ACHN (cell line): ENCODE measurements around the gene KCNJ10.
"Not testable (repeated sequence)": the region's sequence is repeated elsewhere in the genome, so short reads cannot be mapped to it uniquely, and the experiment has no call there.

ENCODE experiments used
- DNase-seq: peaks from one replicate; pipeline ENCODE4 v3.0.0-alpha.2; 2015
- in situ Hi-C: cut with HindIII; loops from 2 replicates; pipeline ENCODE4 v1.10.0; 2017; ENCODE audit warnings: low sequenced_read_pairs, low pct_ligation_motif_present, low pct_unique_long_range_greater_than_20kb

KCNJ10 gene

DNA sequence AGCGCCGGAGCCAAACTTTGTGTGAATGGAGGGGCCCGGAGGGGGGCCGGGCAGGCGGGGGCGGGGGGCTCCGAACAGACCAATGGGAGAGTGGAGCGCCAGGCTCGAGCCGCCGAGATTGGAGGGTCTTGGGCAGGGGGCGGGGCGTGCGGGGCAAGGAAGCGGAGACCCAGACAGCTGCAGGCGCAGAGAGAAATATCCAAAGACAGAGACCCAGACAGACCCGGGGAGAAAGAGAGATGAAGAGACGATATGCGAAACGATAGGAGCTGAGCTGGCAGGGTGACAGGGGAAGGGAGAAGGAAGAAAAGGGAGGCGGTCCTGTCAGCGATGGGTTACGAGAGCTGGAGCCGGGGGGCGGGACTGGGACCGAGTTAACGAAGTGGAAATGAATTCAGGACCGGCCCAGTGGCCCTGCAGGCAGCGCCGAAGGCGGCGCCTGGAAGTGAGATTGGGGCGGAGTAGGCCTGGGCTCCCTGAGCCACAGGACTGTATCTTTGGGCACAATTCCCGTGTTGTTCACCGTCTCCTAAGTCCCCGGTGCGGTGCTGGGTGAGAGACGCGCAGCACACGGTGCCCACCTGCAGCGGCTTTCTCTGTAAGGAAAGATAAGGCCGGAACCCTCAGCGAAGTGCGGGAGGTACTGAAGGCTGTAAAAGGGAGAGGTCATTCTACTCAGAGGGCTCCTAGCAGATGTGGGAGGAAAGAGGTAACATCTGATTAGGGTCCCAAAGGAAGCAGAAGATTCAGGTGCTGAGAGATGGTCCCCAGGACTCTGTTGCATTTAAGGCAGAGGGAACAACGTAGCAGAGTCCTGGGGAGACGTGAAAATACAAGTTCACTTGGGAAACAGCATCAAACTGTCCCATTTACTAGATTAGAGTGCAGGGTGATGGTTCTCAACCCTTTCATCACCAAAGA, 543 bp upstream of the KCNJ10 start:
- DNase-seq = peak; percentile 72
- in situ Hi-C loops = no loop called here

DNA sequence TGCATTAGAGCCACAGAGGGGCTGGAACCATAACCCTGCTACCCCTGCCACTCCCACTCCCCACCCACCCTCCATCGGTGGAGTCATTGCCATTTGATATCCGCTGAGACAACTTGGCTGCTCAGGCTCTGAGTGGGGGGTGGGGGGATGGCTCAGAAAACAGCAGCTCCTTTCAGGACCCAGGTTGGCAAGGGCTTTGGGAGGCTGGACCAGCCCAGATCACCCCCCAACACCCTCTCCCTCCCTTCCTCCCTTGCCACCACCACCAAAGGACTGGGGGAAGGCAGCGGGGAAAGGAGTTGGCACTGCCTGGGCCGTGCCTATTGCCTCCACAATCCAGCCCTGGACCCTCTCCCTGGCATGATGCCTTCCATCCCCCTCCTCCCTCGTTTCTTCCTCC, 1.7 kb downstream of the KCNJ10 start:
- in situ Hi-C loops = no loop called here
- DNase-seq = no peak

- in situ Hi-C loops = no loop called here
- DNase-seq = no peak
These were observed 2.9 kb downstream of the KCNJ10 start for GRCh38 chr1:160066829-160067745.

- in situ Hi-C loops = no loop called here
- no peak for DNase-seq
These were observed 5.2 kb downstream of the KCNJ10 start for GRCh38 chr1:160064746-160065145.

GRCh38 chr1:160064164-160064563, 5.8 kb downstream of the KCNJ10 start:
- in situ Hi-C loops = no loop called here
- DNase-seq = no peak

DNA sequence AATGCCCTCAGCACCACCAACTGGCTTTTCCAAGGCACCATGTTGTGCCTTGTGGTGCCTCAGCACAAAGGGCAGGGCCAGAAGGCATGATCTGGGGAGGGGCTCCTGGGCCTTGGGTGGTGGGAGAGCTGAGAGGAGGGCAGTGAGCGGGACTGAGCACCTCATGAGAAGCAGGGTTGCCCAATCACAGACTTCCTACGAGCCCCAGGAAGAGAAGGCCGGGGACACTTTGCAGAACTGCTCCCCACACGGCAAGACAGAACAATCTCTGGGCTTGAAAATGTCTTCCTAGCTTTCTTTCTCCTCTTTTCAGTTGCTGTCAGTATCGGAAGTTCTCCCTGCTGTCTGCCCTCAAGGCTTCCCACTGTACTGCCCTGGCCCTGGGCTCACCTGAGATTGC, 6.8 kb downstream of the KCNJ10 start:
- DNase-seq = no peak
- in situ Hi-C loops = no loop called here

GRCh38 chr1:160062230-160062532, 7.8 kb downstream of the KCNJ10 start:
- in situ Hi-C loops = no loop called here
- DNase-seq = no peak

GRCh38 chr1:160061369-160062229, 8.4 kb downstream of the KCNJ10 start:
- in situ Hi-C loops = no loop called here
- DNase-seq = no peak

GRCh38 chr1:160058087-160058486, 11.9 kb downstream of the KCNJ10 start:
- peak; percentile 41 for DNase-seq

DNA sequence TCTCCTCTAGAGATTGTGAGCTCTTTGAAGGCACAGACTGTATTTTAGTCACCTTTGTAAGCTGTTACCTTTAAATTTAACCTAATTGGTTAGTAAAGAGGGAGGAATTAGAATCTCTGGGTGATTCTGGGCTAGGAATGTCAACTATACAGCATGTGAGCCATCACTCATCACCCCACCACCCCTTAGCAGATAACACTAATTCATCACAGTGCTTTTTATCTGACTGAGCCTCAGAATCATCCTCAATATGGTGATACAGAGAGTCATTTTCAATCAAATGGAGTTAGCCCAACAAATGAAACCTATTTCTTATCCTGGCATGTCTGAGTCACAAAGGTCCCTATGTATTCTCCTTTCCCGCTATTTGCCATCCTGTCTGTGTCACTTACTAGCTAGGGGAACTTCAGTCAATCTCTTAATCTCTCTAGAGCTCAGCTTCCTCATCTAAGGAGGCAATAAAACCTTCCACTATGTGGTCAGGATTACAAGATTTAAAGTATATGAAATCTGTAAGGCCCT, 13.3 kb downstream of the KCNJ10 start:
- in situ Hi-C loops = no loop called here
- no peak for DNase-seq

More at GRCh38 chr1:160058087-160058486, 11.9 kb downstream of the KCNJ10 start:
- in situ Hi-C loops = no loop called here

GRCh38 chr1:160053548-160054365, 16.2 kb downstream of the KCNJ10 start:
- no peak for DNase-seq
- in situ Hi-C loops = no loop called here

DNA sequence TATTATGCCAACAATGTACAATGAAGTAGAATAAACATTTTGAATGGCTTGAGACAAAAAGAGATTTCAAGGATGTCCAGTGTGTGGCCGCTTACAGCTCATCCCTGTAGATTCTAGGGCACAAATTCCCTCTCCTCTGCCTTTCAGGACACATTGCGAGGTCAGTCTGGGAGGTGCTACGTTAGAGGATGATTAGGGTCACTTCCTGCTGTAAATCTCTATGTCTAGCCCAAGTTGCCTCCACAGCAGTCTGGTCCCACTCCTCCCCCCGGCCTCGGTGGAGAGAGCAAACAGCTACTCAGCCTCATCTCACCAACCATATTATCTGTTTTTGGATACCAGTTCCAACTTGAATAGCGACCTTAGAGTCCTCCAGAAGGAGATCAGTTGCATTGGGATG, 17.0 kb downstream of the KCNJ10 start:
- in situ Hi-C loops = no loop called here
- DNase-seq = no peak

DNA sequence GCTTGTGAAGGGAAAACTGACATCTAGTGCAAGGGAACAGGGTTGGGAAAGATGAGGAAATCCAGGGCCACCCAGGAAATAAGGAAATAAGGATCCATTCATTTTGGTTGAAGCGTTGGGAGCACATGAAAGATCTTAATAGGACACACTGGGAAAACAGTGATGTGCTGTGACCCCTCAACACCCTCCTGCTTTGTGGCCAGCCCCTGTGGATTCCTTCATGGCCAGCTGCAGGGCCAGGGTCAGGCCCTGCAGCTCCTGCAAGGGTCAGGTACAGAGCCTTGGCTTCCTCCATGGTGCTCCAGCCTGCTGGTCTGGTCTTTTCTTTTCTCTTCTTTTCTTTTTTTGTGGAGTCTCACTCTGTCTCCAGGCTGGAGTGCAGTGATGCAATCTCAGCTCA, 19.3 kb downstream of the KCNJ10 start:
- in situ Hi-C loops = no loop called here
- DNase-seq = no peak

DNA sequence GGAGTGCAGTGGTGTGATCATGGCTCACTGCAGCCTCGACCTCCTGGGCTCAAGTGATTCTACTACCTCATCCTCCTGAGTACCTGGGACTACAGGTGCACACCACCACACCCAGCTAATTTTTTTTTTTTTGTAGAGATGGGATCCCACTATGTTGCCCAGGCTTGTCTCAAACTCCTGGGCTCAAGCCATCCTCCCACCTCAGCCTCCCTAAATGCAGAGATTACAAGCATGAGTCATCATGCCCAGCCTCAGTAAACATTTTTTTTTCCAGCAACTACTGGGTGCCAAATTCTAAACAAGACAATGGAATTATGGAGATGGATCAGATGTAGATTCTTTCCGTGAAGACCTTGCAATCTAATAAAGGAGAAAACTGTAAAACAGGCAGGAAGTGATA, 19.8 kb downstream of the KCNJ10 start:
- in situ Hi-C loops = not testable (repeated sequence)

GRCh38 chr1:160049101-160049500, 20.9 kb downstream of the KCNJ10 start:
- DNase-seq = no peak
- in situ Hi-C loops = no loop called here

More for the DNA sequence above, 19.8 kb downstream of the KCNJ10 start:
- not testable (repeated sequence) for DNase-seq

DNA sequence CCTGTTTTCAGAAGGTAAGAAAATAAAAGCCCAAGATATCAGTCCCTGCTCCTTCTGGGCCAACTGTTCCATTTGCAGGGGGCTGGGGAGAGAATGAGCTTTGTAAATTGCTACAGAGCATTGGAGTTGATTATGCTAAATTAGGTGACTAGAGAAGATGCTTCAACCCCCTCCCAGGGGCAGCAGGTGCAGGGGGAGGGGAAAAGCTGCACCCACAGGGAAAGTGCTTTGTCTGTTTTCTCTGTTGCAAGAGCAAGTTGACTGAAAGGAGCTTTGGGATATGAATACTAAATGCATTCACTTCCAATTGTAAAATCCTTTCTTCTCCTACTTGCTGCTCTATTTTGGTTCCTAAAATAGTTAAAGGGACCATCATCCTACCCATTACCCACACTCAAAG, 21.6 kb downstream of the KCNJ10 start:
- in situ Hi-C loops = no loop called here
- DNase-seq = no peak

DNA sequence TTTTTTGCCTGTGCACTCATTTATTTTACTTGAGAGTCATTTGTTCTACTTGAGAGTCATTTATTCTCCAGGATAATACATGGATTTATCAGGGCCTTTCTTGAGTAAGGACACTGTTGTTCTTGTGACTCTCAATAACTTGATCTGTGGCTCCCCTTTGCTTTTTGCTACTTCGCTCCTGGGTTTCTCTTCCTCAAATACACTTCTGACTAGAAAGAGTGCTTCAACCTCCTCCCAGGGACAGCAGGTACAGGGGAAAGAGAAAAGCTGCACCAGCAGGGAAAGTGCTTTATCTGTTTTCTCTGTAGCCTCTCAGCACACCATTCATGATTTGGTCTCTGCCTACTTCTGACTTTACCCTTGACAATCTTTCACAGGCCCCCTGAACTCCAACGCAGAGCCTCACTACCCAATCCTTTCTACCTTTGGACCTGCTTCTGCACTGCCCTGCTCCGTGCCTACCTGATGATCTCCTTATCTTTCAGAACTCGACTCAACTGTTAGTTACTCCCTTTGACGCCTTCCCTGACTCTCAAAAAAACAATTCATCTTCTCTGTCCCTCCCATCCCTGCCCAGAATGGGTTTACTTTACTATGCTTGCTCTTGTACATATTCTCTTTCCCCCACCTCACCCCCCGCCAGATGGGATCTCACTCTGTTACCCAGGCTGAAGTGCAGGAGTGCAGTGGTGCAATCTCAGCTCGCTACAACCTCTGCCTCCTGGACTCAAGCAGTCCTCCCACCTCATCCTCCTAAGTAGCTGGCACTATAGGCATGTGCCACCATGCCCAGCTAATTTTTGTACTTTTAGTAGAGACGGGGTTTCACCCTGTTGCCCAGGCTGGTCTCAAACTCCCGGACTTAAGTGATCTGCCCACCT, 22.6 kb downstream of the KCNJ10 start:
- no peak for DNase-seq
- in situ Hi-C loops = no loop called here
